MCF 10A (cell line): Measurements from ENCODE around the gene NRG4. TPM values are rescaled to one million over a fixed set of nuclear protein-coding genes. Genes with fewer than 3 reads are reported as not detected.
A peak's percentile ranks its signal among the peaks of the same experiment; 100 is the strongest.

Source experiments
- BruUV-seq: library from RNA; stranded (reverse); fragments of 400-500 nt; replicated peaks from 2 replicates; lab custom pipeline; 2021; lab: Mats Ljungman, UMichigan
- CTCF ChIA-PET: fragments of 300-600 bp; sonication (Branson Sonifier 250); formaldehyde crosslinking; extraction: SDS; loops from one replicate; lab custom pipeline; 2021; ENCODE audit warnings: antibody characterized with exemption, inconsistent platforms; lab: Yijun Ruan, JAX
- POLR2A ChIA-PET: fragments of 300-600, 350-650 bp; sonication (Branson Sonifier 250); formaldehyde crosslinking; extraction: SDS; loops from one replicate; lab custom pipeline; 2020; ENCODE audit warnings: antibody characterized with exemption, inconsistent platforms; lab: Yijun Ruan, JAX
- DNase-seq: peaks from one replicate; pipeline ENCODE4 v3.0.0-alpha.2; 2018; ENCODE audit not compliant: unreplicated experiment
- H3K27ac Mint-ChIP-seq: one replicate; pipeline ENCODE4 v1.8.0; 2022; ENCODE audit warnings: mild to moderate bottlenecking, low read depth, mixed read lengths; ENCODE audit not compliant: unreplicated experiment
- H3K27me3 Mint-ChIP-seq: one replicate; pipeline ENCODE4 v1.8.0; 2022; ENCODE audit warnings: mixed read lengths; ENCODE audit not compliant: insufficient read depth, unreplicated experiment
- H3K36me3 Mint-ChIP-seq: one replicate; pipeline ENCODE4 v1.8.0; 2022; ENCODE audit warnings: mild to moderate bottlenecking, moderate library complexity, mixed read lengths; ENCODE audit not compliant: insufficient read depth, unreplicated experiment
- H3K4me1 Mint-ChIP-seq: one replicate; pipeline ENCODE4 v1.8.0; 2022; ENCODE audit warnings: mixed read lengths; ENCODE audit not compliant: insufficient read depth, unreplicated experiment
- H3K4me3 Mint-ChIP-seq: one replicate; pipeline ENCODE4 v1.8.0; 2022; ENCODE audit warnings: mild to moderate bottlenecking, moderate library complexity, mixed read lengths; ENCODE audit not compliant: unreplicated experiment
- H3K9me3 Mint-ChIP-seq: one replicate; pipeline ENCODE4 v1.8.0; 2022; ENCODE audit warnings: mixed read lengths; ENCODE audit not compliant: unreplicated experiment
- intact Hi-C: fragments of 100-400 bp; cut with micrococcal nuclease; formaldehyde crosslinking; loops from 2 replicates; pipeline ENCODE4 v1.14.1; 2022
- total RNA-seq: library from RNA; stranded (reverse); gene quantifications from 2 replicates; pipeline ENCODE4 v1.2.3, GENCODE V29; 2022
- TF ChIP-seq, protein P1 (sequence below): fragments of 200-600 bp; IDR thresholded peaks from one replicate; pipeline ENCODE4 v1.8.0; 2022; ENCODE audit warnings: antibody characterized with exemption, mild to moderate bottlenecking; ENCODE audit not compliant: unreplicated experiment

Gene NRG4
- total RNA-seq, 1 experiment from 2014 or later = not detected

DNA sequence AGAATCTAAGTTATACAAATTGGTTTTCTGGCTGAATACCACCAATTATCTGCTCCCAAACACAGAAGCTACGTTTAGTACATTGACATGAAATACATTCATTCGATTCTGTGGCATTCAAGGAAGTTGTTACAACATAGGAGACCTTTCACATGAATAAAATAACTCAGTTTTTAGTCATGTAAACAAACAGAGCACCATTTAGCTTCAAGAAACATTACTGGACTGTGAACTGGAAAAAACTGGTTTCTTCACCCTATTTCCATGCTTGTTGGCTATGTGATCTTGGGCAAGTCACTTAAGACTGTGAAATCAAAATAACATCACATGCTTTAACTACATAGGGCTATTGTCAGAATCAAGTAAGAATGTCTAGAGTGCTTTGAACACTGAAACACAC lies 46.2 kb downstream of the NRG4 start:
- intact Hi-C loops = no loop called here
- ChIA-PET CTCF (interaction anchor here (0.6 to 0.7 kb wide), 3 partner anchors 17 to 165 kb away, joined by 3 read pairs; no protein-coding TSS in a partner anchor), POLR2A (interaction anchor here (0.6 to 0.9 kb wide), 3 partner anchors 40 to 1807 kb away, joined by 3 read pairs; no protein-coding TSS in a partner anchor)
- H3K36me3 Mint-ChIP-seq = no peaks in the 10 kb centered on the region
- H3K27me3 Mint-ChIP-seq = no peaks in the 10 kb centered on the region
- H3K4me3 Mint-ChIP-seq = no peak overlapping the region
- H3K4me1 Mint-ChIP-seq = peaks cover 5% of the 10 kb centered on the region
- H3K9me3 Mint-ChIP-seq = no peaks in the 10 kb centered on the region
- BruUV-seq = no TSS peak
- DNase-seq = peak; percentile 56
- H3K27ac Mint-ChIP-seq = no peak overlapping the region
- TF ChIP-seq, protein P1, sequence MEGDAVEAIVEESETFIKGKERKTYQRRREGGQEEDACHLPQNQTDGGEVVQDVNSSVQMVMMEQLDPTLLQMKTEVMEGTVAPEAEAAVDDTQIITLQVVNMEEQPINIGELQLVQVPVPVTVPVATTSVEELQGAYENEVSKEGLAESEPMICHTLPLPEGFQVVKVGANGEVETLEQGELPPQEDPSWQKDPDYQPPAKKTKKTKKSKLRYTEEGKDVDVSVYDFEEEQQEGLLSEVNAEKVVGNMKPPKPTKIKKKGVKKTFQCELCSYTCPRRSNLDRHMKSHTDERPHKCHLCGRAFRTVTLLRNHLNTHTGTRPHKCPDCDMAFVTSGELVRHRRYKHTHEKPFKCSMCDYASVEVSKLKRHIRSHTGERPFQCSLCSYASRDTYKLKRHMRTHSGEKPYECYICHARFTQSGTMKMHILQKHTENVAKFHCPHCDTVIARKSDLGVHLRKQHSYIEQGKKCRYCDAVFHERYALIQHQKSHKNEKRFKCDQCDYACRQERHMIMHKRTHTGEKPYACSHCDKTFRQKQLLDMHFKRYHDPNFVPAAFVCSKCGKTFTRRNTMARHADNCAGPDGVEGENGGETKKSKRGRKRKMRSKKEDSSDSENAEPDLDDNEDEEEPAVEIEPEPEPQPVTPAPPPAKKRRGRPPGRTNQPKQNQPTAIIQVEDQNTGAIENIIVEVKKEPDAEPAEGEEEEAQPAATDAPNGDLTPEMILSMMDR = no peak

DNA sequence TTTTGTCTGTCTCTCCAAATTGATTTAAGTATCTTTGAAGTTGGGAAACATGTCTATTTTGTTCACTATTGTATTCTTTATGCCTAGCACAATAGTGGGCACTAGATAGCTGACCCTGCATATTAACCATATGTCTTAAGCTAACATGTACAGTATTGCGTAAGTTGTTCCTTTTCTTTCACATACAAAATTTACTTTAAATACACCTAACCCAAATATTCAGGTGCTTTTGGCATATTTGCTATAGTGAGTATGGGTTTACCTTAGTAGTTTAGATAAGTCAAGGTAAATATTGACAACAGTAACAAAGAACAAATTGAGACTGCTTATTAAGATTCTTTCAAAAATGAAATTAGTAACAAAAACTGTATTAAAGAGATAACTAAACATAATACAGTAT lies 50.9 kb downstream of the NRG4 start:
- no TSS peak for BruUV-seq
- intact Hi-C loops = no loop called here
- no peak for DNase-seq
- H3K27ac Mint-ChIP-seq = no peak overlapping the region
- ChIA-PET CTCF (interaction anchor here (1.0 to 1.5 kb wide), 2 partner anchors 33 to 97 kb away, joined by 3 read pairs; no protein-coding TSS in a partner anchor), POLR2A (interaction anchor here (1.0 kb wide), 1 partner anchor 14 kb away, joined by 4 read pairs; no protein-coding TSS in a partner anchor)
- no peak overlapping the region for H3K4me3 Mint-ChIP-seq
- no peaks in the 10 kb centered on the region for H3K9me3 Mint-ChIP-seq
- peaks cover 5% of the 10 kb centered on the region for H3K4me1 Mint-ChIP-seq
- H3K36me3 Mint-ChIP-seq = no peaks in the 10 kb centered on the region
- TF ChIP-seq, protein P1 = no peak
- H3K27me3 Mint-ChIP-seq = no peaks in the 10 kb centered on the region

DNA sequence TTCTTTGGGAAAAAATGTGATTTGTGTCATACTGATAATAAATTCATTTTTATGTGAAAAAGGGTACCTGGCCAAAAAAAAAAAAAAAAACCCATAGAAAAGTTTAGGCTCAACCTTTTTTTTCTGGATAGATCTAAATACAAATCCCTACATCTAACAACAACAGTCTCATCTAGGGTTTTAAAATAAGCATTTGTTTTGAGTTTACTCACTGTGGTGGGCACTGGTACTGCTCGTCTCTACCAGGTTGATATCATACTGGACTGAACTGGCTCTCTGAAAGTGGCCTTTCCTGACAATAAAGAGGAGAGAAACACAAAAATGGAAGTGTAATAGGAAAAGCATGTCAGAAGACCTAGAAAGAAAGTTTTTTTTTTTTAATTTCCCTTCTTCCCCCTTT lies 56.5 kb downstream of the NRG4 start:
- Mint-ChIP-seq H3K27me3 (no peaks in the 10 kb centered on the region), H3K27ac (no peak overlapping the region), H3K4me1 (no peaks in the 10 kb centered on the region), H3K9me3 (no peaks in the 10 kb centered on the region), H3K4me3 (no peak overlapping the region), H3K36me3 (peaks cover 6% of the 10 kb centered on the region)
- intact Hi-C loops = no loop called here
- ChIA-PET POLR2A (interaction anchor here (1.2 to 2.2 kb wide), 2 partner anchors 9 kb away, joined by 4 to 5 read pairs; no protein-coding TSS in a partner anchor), CTCF (interaction anchor here (0.7 kb wide), 1 partner anchor 13 kb away, joined by 4 read pairs; no protein-coding TSS in a partner anchor)
- no TSS peak for BruUV-seq
- TF ChIP-seq, protein P1 = no peak
- DNase-seq = no peak

DNA sequence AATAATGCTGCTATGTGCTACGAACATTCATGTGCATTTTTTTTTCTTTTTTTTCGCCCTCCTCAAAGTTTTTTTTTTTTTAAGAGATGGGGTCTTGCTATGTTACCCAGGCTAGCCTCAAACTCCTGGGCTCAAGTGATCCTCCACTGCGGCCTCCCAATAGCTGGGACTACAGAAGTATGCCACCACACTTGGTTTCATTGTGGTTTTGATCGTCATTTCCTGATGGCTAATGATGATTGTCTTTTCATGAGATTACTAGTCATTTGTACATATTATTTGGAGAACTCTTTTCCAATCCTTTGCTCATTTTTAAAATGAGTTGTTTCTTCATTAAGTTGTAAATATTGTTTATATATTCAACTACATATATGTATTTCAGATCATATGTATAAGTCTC lies 59.7 kb downstream of the NRG4 start:
- ChIA-PET POLR2A (interaction anchor here (0.6 to 1.1 kb wide), 3 partner anchors 37 to 1354 kb away, joined by 3 to 4 read pairs (median 4); no protein-coding TSS in a partner anchor), CTCF (no interaction called here)
- TF ChIP-seq, protein P1 = no peak
- no TSS peak for BruUV-seq
- no peak for DNase-seq
- Mint-ChIP-seq H3K27ac (no peak overlapping the region), H3K36me3 (peaks cover 6% of the 10 kb centered on the region), H3K27me3 (no peaks in the 10 kb centered on the region), H3K4me1 (peaks cover 4% of the 10 kb centered on the region), H3K9me3 (no peaks in the 10 kb centered on the region), H3K4me3 (no peak overlapping the region)
- intact Hi-C loops = no loop called here
